Cardiac muscle cell (in vitro differentiated cells and primary cell): Measurements from ENCODE around the gene CDK8. TPM values are rescaled to one million over a fixed set of nuclear protein-coding genes. Genes with fewer than 3 reads are reported as not detected.
A peak's percentile ranks its signal among the peaks of the same experiment; 100 is the strongest.
"Not testable (repeated sequence)": the region's sequence is repeated elsewhere in the genome, so short reads cannot be mapped to it uniquely, and the experiment has no call there.

Experiments
- DNase-seq, 2 donors: peaks; one replicate each; pipeline versions ENCODE4 v3.0.0 to v3.0.0-alpha.2; 2010 to 2017; ENCODE audit warnings: low read depth in 1 of 2, low spot score in 1 of 2
- H3K27ac ChIP-seq: fragments of 200-600 bp; sonication (generic); 2 replicates; pipeline ENCODE4 v1.5.1; 2016
- H3K27me3 ChIP-seq: fragments of 200-600 bp; sonication (generic); 2 replicates; pipeline ENCODE4 v1.6.0; 2016; ENCODE audit warnings: control low read depth
- H3K36me3 ChIP-seq: fragments of 200-600 bp; sonication (generic); 2 replicates; pipeline ENCODE4 v1.5.1; 2016; ENCODE audit warnings: control low read depth
- H3K4me1 ChIP-seq: fragments of 200-600 bp; sonication (generic); 2 replicates; pipeline ENCODE4 v1.8.1; 2017; ENCODE audit warnings: low read depth, mild to moderate bottlenecking, mixed run types
- H3K4me3 ChIP-seq: fragments of 200-600 bp; sonication (generic); 2 replicates; pipeline ENCODE4 v1.5.1; 2016; ENCODE audit warnings: mild to moderate bottlenecking
- H3K9me3 ChIP-seq: fragments of 200-600 bp; sonication (generic); 2 replicates; pipeline ENCODE4 v1.5.1; 2017; ENCODE audit warnings: low read depth, mild to moderate bottlenecking, control low read depth
- CTCF ChIP-seq: IDR thresholded peaks from 2 replicates; pipeline ENCODE4 v1.5.1; 2012; ENCODE audit warnings: low read depth, mild to moderate bottlenecking, low read length
- polyA plus RNA-seq: library from polyadenylated mRNA; unstranded; fragments of >200 nt; fragmentation: Nextera tagmentation; extraction: Ambion mirVana; gene quantifications from 2 replicates; pipeline ENCODE4 v1.2.1, GENCODE V29; 2016
- total RNA-seq: library from RNA; depleted of rRNA; stranded (reverse); fragments of >200 nt; gene quantifications from 2 replicates; pipeline ENCODE4 v1.2.3, GENCODE V29; 2016

CDK8 gene
- total and polyA plus RNA-seq, 2 experiments from 2014 or later: 19.8 to 26.7 TPM

- no peak overlapping the region for H3K27ac ChIP-seq
- TF ChIP-seq CTCF: no peak
- no peak for DNase-seq
- no peaks in the 10 kb centered on the region for H3K27me3 ChIP-seq
- no peaks in the 10 kb centered on the region for H3K9me3 ChIP-seq
- no peaks in the 10 kb centered on the region for H3K36me3 ChIP-seq
- H3K4me1 ChIP-seq: peaks cover 4% of the 10 kb centered on the region
- H3K4me3 ChIP-seq: no peak overlapping the region
These were observed 17.6 kb upstream of the CDK8 start for GRCh38 chr13:26236296-26236695.

- no peak for DNase-seq
- TF ChIP-seq CTCF: no peak
- Histone ChIP-seq H3K27me3 (no peaks in the 10 kb centered on the region), H3K4me1 (peaks cover 21% of the 10 kb centered on the region), H3K4me3 (no peak overlapping the region), H3K36me3 (no peaks in the 10 kb centered on the region), H3K27ac (no peak overlapping the region), H3K9me3 (no peaks in the 10 kb centered on the region)
These were observed 7.8 kb upstream of the CDK8 start for GRCh38 chr13:26246154-26246553.

GRCh38 chr13:26247011-26247410 is 6.9 kb upstream of the CDK8 start:
- no peak overlapping the region for H3K4me3 ChIP-seq
- no peaks in the 10 kb centered on the region for H3K27me3 ChIP-seq
- no peak for TF ChIP-seq CTCF
- H3K27ac ChIP-seq: no peak overlapping the region
- peaks cover 21% of the 10 kb centered on the region for H3K4me1 ChIP-seq
- no peaks in the 10 kb centered on the region for H3K36me3 ChIP-seq
- H3K9me3 ChIP-seq: no peaks in the 10 kb centered on the region
- no peak for DNase-seq

- Histone ChIP-seq H3K9me3 (no peaks in the 10 kb centered on the region), H3K36me3 (no peaks in the 10 kb centered on the region), H3K4me3 (no peak overlapping the region), H3K27ac (peak overlapping the region; percentile 27), H3K4me1 (peaks cover 21% of the 10 kb centered on the region), H3K27me3 (no peaks in the 10 kb centered on the region)
- DNase-seq: peak in 1 of 2 donors; percentile 26
- no peak for TF ChIP-seq CTCF
These were observed 6.3 kb upstream of the CDK8 start for GRCh38 chr13:26247608-26248007.

- peaks cover 21% of the 10 kb centered on the region for H3K4me1 ChIP-seq
- no peak for DNase-seq
- H3K4me3 ChIP-seq: no peak overlapping the region
- no peak overlapping the region for H3K27ac ChIP-seq
- TF ChIP-seq CTCF: no peak
- H3K27me3 ChIP-seq: no peaks in the 10 kb centered on the region
- H3K36me3 ChIP-seq: no peaks in the 10 kb centered on the region
- no peaks in the 10 kb centered on the region for H3K9me3 ChIP-seq
These were observed 4.4 kb upstream of the CDK8 start for GRCh38 chr13:26249551-26249950.

- H3K36me3 ChIP-seq, H3K27me3 ChIP-seq, DNase-seq, H3K27ac ChIP-seq, H3K4me3 ChIP-seq, H3K9me3 ChIP-seq: not testable (repeated sequence)
- peaks cover 23% of the 10 kb centered on the region for H3K4me1 ChIP-seq
These were observed 1.9 kb upstream of the CDK8 start for GRCh38 chr13:26252006-26252405.
